ENCODE results near the gene MAP6D1.

GRCh38 chr3:183871541-183871940 is 46.2 kb upstream of the MAP6D1 start:
- no peak for TF ChIP-seq CTCF (conservative IDR thresholded peaks at IDR 0.05 in 1 of 2, IDR thresholded peaks at IDR 0.05 in 1 of 2; ENCODE audit: low read depth in 1 of 2, low read length in 2 of 2)
- TF ChIP-seq EZH2 (IDR thresholded peaks at IDR 0.05; ENCODE audit: low read length, missing control alignments), result no peak

Measured in fibroblast of lung (primary cell).